ENCODE measurements around the gene FGD5.

FGD5 gene

DNA sequence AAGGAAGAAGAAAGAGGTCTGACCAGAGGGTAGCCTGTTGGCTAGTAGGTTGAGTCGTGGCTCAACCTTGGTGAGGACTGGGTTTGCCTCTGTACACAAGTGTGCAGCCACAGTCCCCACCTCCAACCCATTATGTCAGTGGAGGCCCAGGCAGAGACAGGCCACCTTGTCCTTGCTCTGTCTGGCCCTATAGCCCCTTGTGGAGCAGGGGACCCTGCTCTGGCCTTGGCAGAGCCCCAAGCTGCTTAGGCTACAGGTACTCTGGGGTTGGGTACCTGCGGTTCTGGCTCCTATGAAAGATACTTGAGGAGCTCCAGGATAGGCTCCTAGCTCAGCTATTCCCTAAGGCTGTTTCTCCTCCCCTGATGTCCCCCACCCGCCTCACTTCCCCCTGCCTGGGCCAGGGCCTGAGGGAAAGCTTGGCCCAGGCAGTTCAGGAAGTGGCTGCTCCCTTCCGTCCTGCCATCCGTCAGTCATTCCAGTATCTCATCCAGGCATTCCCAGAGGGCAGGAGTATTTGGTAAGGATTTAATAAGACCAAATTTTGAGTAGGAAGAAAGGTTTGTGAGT lies 44.0 kb downstream of the FGD5 start:
- no peak for DNase-seq (ENCODE audit: low read depth)
- H3K4me3 ChIP-seq (ENCODE audit: low read depth, low read length): no peak overlapping the region
- TF ChIP-seq, protein P1, sequence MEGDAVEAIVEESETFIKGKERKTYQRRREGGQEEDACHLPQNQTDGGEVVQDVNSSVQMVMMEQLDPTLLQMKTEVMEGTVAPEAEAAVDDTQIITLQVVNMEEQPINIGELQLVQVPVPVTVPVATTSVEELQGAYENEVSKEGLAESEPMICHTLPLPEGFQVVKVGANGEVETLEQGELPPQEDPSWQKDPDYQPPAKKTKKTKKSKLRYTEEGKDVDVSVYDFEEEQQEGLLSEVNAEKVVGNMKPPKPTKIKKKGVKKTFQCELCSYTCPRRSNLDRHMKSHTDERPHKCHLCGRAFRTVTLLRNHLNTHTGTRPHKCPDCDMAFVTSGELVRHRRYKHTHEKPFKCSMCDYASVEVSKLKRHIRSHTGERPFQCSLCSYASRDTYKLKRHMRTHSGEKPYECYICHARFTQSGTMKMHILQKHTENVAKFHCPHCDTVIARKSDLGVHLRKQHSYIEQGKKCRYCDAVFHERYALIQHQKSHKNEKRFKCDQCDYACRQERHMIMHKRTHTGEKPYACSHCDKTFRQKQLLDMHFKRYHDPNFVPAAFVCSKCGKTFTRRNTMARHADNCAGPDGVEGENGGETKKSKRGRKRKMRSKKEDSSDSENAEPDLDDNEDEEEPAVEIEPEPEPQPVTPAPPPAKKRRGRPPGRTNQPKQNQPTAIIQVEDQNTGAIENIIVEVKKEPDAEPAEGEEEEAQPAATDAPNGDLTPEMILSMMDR (IDR thresholded peaks at IDR 0.05; ENCODE audit: low read depth, low read length): no peak
- TF ChIP-seq, protein P2, sequence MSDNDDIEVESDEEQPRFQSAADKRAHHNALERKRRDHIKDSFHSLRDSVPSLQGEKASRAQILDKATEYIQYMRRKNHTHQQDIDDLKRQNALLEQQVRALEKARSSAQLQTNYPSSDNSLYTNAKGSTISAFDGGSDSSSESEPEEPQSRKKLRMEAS (IDR thresholded peaks at IDR 0.05; ENCODE audit: low read depth, low read length): no peak
- TF ChIP-seq MYC (IDR thresholded peaks at IDR 0.05; ENCODE audit: low read depth, low read length): no peak
- TF ChIP-seq POLR2A (IDR thresholded peaks at IDR 0.05; ENCODE audit: extremely low read depth, insufficient read length): no peak

DNA sequence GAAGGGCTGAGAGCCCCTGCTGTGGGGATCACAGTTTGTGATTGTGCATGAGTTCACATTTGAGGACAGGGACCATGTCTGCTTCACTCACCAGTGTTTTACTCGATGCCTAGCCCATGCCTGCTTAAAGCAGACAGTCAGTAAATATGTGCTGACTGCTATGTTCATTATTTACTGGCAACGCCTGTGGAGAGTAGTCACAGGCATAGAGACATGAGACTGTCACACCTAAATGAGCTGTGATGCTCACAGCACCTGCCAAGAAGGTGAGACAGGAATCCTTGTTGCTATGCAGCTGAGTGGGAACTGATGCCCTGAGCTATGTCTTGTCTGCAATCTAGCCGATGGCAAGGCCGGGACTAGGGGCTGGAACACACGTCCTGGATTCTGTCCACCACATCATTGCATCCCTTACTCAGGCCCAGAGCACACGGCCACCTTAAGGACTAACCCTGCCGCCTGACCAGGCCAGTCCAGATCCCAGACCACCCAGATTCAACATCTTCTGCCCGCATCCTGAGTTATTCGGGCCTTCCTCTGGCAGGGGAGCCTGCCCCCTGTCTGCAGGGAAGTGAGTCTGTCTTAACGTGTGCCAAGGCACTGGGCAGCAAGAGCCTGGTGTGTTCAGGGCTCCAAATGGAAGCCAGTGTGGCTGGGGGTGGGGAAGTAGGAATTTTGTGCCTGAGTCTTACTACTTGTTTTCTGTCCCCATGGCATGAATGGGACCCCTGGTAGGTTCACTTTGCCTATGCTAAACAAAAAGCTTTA lies 44.8 kb downstream of the FGD5 start:
- H3K4me3 ChIP-seq (ENCODE audit: low read depth, low read length): no peak overlapping the region
- TF ChIP-seq, protein P2 (IDR thresholded peaks at IDR 0.05; ENCODE audit: low read depth, low read length): no peak
- TF ChIP-seq MYC (IDR thresholded peaks at IDR 0.05; ENCODE audit: low read depth, low read length): no peak
- TF ChIP-seq, protein P1 (IDR thresholded peaks at IDR 0.05; ENCODE audit: low read depth, low read length): peak; percentile 22
- peak; percentile 12 for DNase-seq (ENCODE audit: low read depth)

DNA sequence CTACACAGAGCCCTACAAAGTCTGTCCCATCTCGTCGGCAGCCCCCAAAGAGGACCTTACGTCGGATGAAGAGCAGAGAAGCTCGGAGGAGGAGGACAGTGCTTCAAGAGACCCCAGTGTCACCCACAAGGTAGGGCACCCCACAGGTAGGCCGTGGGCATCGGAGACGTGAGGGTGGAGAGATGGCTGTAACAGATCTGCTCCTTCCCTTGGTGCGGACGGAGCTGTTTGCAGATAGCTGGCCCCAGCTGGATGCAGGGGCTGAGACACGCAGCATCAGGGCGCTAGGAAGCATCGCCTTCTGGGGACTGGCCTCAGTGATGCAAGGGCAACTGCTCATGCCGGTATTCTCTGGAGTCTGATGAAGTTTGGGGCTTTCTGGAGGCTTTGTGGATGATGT lies 45.4 kb downstream of the FGD5 start:
- no peak overlapping the region for H3K4me3 ChIP-seq (ENCODE audit: low read depth, low read length)
- DNase-seq (ENCODE audit: low read depth): no peak
- no peak for TF ChIP-seq MYC (IDR thresholded peaks at IDR 0.05; ENCODE audit: low read depth, low read length)
- TF ChIP-seq POLR2A (IDR thresholded peaks at IDR 0.05; ENCODE audit: extremely low read depth, insufficient read length): no peak
- TF ChIP-seq, protein P1 (IDR thresholded peaks at IDR 0.05; ENCODE audit: low read depth, low read length): no peak
- TF ChIP-seq, protein P2 (IDR thresholded peaks at IDR 0.05; ENCODE audit: low read depth, low read length): no peak

DNA sequence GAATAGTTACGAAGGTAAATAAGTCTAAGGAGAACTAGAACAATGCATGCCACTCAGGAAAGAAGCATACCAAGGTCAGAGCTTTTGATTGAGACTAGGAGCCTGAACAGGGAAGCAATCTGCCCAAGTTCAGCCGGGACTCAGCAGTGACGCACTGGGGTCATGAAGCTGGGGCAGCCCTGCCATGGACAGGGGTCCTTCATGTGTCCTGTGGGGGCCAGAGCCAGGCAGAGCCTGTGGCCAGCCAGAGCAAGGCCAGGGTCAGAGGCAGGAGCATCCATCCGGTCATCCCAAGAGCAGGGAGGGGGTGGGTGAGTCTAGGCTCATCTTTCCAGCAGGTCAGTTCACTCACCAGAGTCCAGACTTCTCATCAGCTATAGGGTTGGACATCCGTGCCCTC lies 47.9 kb downstream of the FGD5 start:
- TF ChIP-seq, protein P1 (IDR thresholded peaks at IDR 0.05; ENCODE audit: low read depth, low read length): no peak
- TF ChIP-seq MYC (IDR thresholded peaks at IDR 0.05; ENCODE audit: low read depth, low read length): no peak
- no peak for DNase-seq (ENCODE audit: low read depth)
- H3K4me3 ChIP-seq (ENCODE audit: low read depth, low read length): no peak overlapping the region

DNA sequence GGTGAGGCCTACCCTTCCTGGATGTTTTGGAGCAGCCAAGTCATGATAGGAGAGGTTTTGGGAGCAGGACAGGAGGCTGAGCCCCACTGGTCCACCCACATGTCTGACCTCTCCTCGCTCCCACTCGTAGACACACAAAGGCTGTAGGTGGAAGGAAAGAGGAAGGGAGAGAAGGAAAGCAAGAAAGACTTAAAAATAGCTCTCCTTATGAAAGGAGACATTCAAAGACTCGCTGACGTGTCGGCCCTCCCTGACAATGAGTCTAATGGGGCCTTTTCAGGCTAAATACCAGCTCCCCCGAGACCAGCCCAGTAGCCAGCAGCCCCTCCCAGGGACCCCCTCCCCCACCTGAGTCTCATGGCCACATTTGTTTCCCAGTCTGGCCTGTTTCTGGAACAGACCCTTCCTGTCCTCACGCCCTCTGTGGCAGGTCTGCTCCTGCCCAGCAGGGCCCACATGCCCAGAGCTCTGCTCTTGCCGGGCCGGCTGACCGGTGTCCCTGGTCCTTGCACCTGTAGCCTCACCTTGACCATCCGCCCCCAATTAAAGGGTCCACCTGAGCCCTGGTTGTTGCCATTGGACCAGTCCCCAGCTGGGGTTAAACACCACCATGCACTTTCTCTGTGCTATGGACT lies 49.3 kb downstream of the FGD5 start:
- DNase-seq (ENCODE audit: low read depth): no peak
- TF ChIP-seq MYC (IDR thresholded peaks at IDR 0.05; ENCODE audit: low read depth, low read length) (no peak), POLR2A (IDR thresholded peaks at IDR 0.05; ENCODE audit: extremely low read depth, insufficient read length) (no peak)
- TF ChIP-seq, protein P1 (IDR thresholded peaks at IDR 0.05; ENCODE audit: low read depth, low read length): no peak
- TF ChIP-seq, protein P2 (IDR thresholded peaks at IDR 0.05; ENCODE audit: low read depth, low read length): no peak
- H3K4me3 ChIP-seq (ENCODE audit: low read depth, low read length): no peak overlapping the region
